GM18909 (cell line): ENCODE results near the gene GLRA2.
"Not testable (repeated sequence)": the region's sequence is repeated elsewhere in the genome, so short reads cannot be mapped to it uniquely, and the experiment has no call there.

Experiments used
- ATAC-seq: cut with Tn5 transposase; IDR thresholded peaks from one replicate; pipeline ENCODE4 v1.9.1; 2021; ENCODE audit warnings: mild to moderate bottlenecking; ENCODE audit not compliant: unreplicated experiment, poor library complexity

Gene GLRA2

DNA sequence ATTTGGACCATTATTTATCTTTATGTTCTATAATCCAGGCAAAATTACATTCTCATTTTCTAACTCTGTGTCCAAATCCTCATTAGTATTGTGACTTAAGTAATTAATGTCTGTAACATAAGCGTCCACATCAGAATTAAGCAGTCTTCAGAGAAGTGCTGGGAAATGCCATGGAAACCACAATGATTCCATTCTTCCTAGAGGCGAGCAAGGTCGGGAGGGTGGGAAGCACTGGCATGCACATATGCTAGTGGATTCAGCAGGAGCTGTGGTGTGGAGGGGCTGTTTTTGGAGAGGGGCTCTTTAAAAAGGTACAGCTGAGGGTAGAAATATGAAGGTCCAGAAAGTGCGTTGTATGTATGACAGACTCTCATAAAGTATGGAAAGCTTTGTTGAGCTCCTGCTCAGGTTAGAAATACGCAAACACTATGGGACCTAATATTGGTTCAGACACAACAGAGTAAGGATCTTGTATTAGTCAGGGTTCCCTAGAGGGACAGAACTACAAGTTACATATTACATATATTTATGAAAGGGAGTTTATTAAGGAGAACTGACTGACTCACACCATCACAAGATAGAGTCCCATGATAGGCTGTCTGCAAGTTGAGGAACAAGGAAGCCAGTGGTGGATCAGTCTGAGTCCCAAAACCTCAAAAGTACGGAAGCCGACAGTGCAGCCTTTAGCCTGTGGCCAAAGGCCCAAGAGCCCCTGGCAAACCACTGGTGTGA is 61.5 kb downstream of the GLRA2 start:
- no peak for ATAC-seq

GRCh38 chrX:14591976-14592375 is 62.6 kb downstream of the GLRA2 start:
- ATAC-seq = no peak

DNA sequence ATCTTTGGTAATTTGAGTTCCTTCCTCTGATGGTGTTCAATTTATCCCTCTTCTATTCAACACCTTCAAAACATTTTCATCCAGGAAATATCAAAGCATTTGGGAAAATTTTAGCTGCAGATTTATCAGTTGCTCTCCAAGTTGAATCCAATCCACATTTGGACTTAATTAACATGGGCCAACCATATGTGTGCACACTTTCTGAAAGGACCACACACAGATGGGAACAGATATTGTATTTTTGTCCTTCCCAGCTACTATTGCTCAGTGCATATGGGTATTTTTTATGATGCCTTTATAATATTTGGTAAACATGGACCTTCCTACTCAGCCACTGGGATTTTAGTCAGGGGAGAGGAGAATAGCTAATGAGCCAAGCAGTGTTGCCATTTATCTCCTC is 65.2 kb downstream of the GLRA2 start:
- no peak for ATAC-seq

GRCh38 chrX:14598330-14598729 is 69.0 kb downstream of the GLRA2 start:
- no peak for ATAC-seq

GRCh38 chrX:14607446-14607985 is 78.2 kb downstream of the GLRA2 start:
- no peak for ATAC-seq

- not testable (repeated sequence) for ATAC-seq
Observed at GRCh38 chrX:14612450-14612849, 83.1 kb downstream of the GLRA2 start.

GRCh38 chrX:14616301-14616700 is 87.0 kb downstream of the GLRA2 start:
- no peak for ATAC-seq

DNA sequence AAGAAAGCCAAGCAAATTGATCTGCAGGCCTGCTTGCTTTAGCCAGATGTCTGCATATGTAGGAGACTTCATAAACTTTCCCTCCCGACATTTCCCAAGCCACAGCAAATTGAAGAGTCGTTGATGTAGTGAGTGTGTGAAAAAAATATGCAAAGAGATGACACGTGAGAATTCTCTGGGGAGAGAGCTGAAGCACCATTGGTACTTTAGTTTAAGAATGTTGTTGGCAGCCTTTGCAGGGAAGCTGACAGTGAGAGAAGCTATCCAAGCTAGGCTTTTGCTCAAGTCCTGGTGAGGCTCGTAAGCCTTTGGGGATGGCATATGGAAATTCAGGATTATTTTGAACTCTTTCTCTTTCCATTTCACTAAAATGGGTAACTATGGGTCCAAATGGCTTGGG is 87.5 kb downstream of the GLRA2 start:
- ATAC-seq = no peak

- ATAC-seq = no peak
Observed at GRCh38 chrX:14618177-14618965, 89.0 kb downstream of the GLRA2 start.

- no peak for ATAC-seq
Observed at GRCh38 chrX:14630733-14631132, 101.4 kb downstream of the GLRA2 start.

GRCh38 chrX:14641681-14642655 is 112.6 kb downstream of the GLRA2 start:
- ATAC-seq = no peak

- no peak for ATAC-seq
Observed at GRCh38 chrX:14660970-14661369, 131.6 kb downstream of the GLRA2 start.

GRCh38 chrX:14670819-14671218 is 141.5 kb downstream of the GLRA2 start:
- peak; percentile 76 for ATAC-seq

GRCh38 chrX:14672611-14673172 is 143.4 kb downstream of the GLRA2 start:
- ATAC-seq = no peak

GRCh38 chrX:14673236-14673635 is 143.9 kb downstream of the GLRA2 start:
- no peak for ATAC-seq

DNA sequence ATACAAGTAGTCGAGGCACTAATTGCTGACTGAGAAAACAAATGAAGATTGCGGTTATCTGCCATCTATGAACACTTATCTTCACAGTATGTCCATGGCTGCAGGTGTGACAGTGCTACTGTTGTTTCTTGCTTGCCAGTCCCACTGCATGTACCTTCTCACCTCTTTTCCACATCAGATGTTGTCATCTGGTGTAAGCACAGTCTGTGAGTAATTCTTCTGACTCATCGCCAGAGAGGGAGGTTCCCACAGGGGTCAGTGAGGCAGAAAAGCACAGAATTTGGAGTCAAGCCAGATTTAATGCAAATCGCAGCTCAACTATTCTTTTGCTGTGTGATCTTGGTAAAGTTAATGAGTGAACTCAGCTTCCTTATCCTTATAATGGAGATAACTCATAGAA is 144.4 kb downstream of the GLRA2 start:
- ATAC-seq = peak; percentile 93

DNA sequence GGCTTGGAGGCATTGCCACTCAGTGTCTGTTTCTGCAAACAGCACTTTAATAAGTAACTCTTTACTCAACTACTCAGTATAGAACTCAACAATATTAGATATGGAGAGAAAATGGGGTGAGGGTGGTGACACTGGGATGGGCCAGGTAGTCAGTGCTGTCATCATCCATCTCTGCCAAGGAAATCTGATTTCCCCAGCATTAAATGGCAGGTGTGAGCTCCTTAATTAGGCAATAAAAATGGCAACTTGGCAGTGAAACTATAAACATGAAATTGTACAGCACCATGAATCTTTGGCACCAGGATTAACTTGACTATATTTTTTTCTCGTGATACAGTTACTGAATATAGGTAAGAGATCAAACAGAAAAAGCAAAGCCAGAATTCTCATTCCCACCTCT is 146.2 kb downstream of the GLRA2 start:
- ATAC-seq = no peak

GRCh38 chrX:14676431-14676830 is 147.1 kb downstream of the GLRA2 start:
- ATAC-seq = no peak

DNA sequence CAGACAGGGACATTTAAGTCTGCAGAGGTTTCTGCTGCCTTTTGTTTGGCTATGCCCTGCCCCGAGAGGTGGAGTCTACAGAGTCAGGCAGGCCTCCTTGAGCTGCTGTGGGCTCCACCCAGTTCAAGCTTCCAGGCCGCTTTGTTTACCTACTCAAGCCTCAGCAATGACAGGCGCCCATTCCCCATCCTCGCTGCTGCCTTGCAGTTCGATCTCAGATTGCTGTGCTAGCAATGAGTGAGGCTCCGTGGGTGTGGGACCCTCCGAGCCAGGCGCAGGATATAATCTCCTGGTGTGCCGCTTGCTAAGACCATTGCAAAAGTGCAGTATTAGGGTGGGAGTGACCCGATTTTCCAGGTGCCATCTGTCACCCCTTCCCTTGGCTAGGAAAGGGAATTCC is 159.0 kb downstream of the GLRA2 start:
- ATAC-seq = not testable (repeated sequence)

GRCh38 chrX:14690553-14690952 is 161.2 kb downstream of the GLRA2 start:
- ATAC-seq = no peak
